Osteocyte (in vitro differentiated cells): ENCODE measurements around the gene RAD51B. TPM values are rescaled to one million over a fixed set of nuclear protein-coding genes. Genes with fewer than 3 reads are reported as not detected.

ENCODE experiments used
- DNase-seq: peaks from one replicate; pipeline ENCODE4 v3.0.0; 2021; ENCODE audit warnings: mixed read lengths; ENCODE audit not compliant: unreplicated experiment; ENCODE audit errors: extremely low spot score
- H3K27ac Mint-ChIP-seq: one replicate; pipeline ENCODE4 v1.8.0; 2021; ENCODE audit warnings: mild to moderate bottlenecking, mixed read lengths; ENCODE audit not compliant: unreplicated experiment
- H3K27me3 Mint-ChIP-seq: one replicate; pipeline ENCODE4 v1.8.0; 2021; ENCODE audit warnings: mixed read lengths; ENCODE audit not compliant: unreplicated experiment
- H3K36me3 Mint-ChIP-seq: one replicate; pipeline ENCODE4 v1.8.0; 2021; ENCODE audit warnings: mixed read lengths; ENCODE audit not compliant: unreplicated experiment
- H3K4me1 Mint-ChIP-seq: one replicate; pipeline ENCODE4 v1.8.0; 2021; ENCODE audit warnings: mixed read lengths; ENCODE audit not compliant: unreplicated experiment
- H3K4me3 Mint-ChIP-seq: one replicate; pipeline ENCODE4 v1.8.0; 2021; ENCODE audit warnings: mild to moderate bottlenecking, moderate library complexity, mixed read lengths; ENCODE audit not compliant: unreplicated experiment
- H3K9me3 Mint-ChIP-seq: one replicate; pipeline ENCODE4 v1.8.0; 2021; ENCODE audit warnings: mixed read lengths; ENCODE audit not compliant: unreplicated experiment
- CTCF ChIP-seq: fragments of 200-600 bp; sonication (generic); IDR thresholded peaks from 2 replicates; pipeline ENCODE4 v1.5.0; 2021; ENCODE audit warnings: antibody characterized with exemption, mild to moderate bottlenecking, moderate library complexity
- total RNA-seq: library from RNA; stranded (reverse); gene quantifications from 2 replicates; pipeline ENCODE4 v1.2.1, GENCODE V29; 2021

The RAD51B gene
- total RNA-seq, 1 donor from 2014 or later: 12.7 TPM

GRCh38 chr14:68525516-68525915 lies 705.9 kb downstream of the RAD51B start:
- no peak for TF ChIP-seq CTCF
- H3K36me3 Mint-ChIP-seq: peaks cover 10% of the 10 kb centered on the region
- H3K27ac Mint-ChIP-seq: no peak overlapping the region
- H3K9me3 Mint-ChIP-seq: peaks cover 10% of the 10 kb centered on the region
- no peaks in the 10 kb centered on the region for H3K27me3 Mint-ChIP-seq
- peak; percentile 30 for DNase-seq
- H3K4me3 Mint-ChIP-seq: no peak overlapping the region
- peaks cover 46% of the 10 kb centered on the region for H3K4me1 Mint-ChIP-seq

GRCh38 chr14:68526512-68527091 lies 707.0 kb downstream of the RAD51B start:
- no peak overlapping the region for H3K4me3 Mint-ChIP-seq
- peaks cover 14% of the 10 kb centered on the region for H3K36me3 Mint-ChIP-seq
- H3K9me3 Mint-ChIP-seq: peaks cover 15% of the 10 kb centered on the region
- no peak overlapping the region for H3K27ac Mint-ChIP-seq
- no peak for TF ChIP-seq CTCF
- peaks cover 39% of the 10 kb centered on the region for H3K4me1 Mint-ChIP-seq
- no peaks in the 10 kb centered on the region for H3K27me3 Mint-ChIP-seq
- peak; percentile 53 for DNase-seq

DNA sequence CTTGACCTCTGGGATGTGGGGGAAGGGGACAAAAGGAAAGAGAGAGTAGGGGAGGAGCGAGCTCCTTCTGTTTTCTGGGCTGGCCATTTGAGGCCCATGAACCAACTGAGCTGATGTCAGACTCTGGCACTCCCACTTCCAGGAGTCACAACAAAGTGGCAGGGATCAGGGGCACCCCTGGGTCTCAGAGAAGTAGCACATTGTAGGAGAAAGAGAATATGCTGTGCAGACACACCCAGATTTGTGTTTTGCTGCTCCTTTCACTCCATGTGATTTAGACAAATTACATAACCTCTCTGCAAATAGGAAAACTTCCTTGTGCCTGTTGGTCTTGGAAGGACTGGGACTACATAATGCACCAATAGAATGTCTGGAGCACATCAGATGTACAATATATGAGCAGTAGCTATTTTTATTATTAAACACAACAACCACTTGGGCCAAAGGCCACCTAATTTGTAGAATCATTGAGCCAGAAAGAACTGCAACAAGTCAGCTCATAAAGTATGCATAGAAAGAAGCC lies 707.8 kb downstream of the RAD51B start:
- DNase-seq: no peak
- Mint-ChIP-seq H3K9me3 (peaks cover 20% of the 10 kb centered on the region), H3K4me3 (no peak overlapping the region), H3K27ac (no peak overlapping the region), H3K27me3 (no peaks in the 10 kb centered on the region), H3K36me3 (peaks cover 14% of the 10 kb centered on the region), H3K4me1 (peaks cover 31% of the 10 kb centered on the region)
- TF ChIP-seq CTCF: no peak

DNA sequence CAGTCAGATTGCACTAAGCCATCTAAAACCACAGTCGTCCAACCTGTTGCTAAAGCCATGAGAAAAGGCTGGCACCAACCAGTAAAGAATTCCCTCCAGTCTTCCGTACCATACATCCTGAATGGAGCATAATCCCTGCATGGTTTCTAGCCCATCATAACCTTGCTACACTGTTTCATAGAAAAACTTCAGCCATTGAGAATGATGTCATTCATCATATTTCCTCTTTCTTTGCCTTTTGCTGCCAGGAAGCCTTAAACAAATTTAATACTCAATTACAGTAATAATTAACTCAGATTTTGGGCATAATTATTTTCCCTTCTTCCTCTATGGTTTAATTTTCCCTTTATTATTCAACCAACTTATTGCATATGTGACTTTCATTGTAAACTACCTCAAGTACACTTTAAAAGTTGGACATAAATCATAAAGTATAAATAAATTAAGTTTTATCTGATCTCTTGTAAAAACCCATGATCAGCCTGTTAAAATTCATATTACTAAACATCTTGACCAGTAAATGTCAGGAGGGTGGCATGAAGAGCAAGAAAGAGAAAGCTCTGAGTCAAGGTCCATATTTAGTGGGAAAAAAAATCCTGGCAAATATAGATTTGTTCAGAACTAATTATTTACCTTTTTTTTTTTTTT lies 708.6 kb downstream of the RAD51B start:
- Mint-ChIP-seq H3K9me3 (peaks cover 22% of the 10 kb centered on the region), H3K4me1 (peaks cover 23% of the 10 kb centered on the region), H3K36me3 (peaks cover 14% of the 10 kb centered on the region), H3K27ac (no peak overlapping the region), H3K4me3 (no peak overlapping the region), H3K27me3 (no peaks in the 10 kb centered on the region)
- no peak for TF ChIP-seq CTCF
- DNase-seq: no peak

- Mint-ChIP-seq H3K36me3 (peaks cover 14% of the 10 kb centered on the region), H3K9me3 (peaks cover 27% of the 10 kb centered on the region)
These were observed 710.9 kb downstream of the RAD51B start for GRCh38 chr14:68530443-68530842.

More at GRCh38 chr14:68530443-68530842, 710.9 kb downstream of the RAD51B start:
- DNase-seq: no peak
- peaks cover 20% of the 10 kb centered on the region for H3K4me1 Mint-ChIP-seq
- TF ChIP-seq CTCF: no peak
- no peaks in the 10 kb centered on the region for H3K27me3 Mint-ChIP-seq
- H3K4me3 Mint-ChIP-seq: no peak overlapping the region
- H3K27ac Mint-ChIP-seq: no peak overlapping the region
